B cell (primary cell): ENCODE results near the gene ZDHHC11. TPM values are rescaled to one million over a fixed set of nuclear protein-coding genes. Genes with fewer than 3 reads are reported as not detected.

Experiments used
- ATAC-seq: fragments of 200-7000 bp; cut with Tn5 transposase; one replicate; pipeline ENCODE4 v1.10.0; 2021; ENCODE audit warnings: low read depth, mild to moderate bottlenecking, moderate number of reproducible peaks, moderate library complexity
- CTCF ChIA-PET: fragments of 350-600 bp; sonication (Branson Sonifier 250); formaldehyde crosslinking; loops from one replicate; lab custom pipeline; 2021; ENCODE audit warnings: antibody characterized with exemption, inconsistent platforms; lab: Charles Lee
- POLR2A ChIA-PET: fragments of 350-600 bp; sonication (Branson Sonifier 250); formaldehyde crosslinking; loops from one replicate; lab custom pipeline; 2021; ENCODE audit warnings: antibody characterized with exemption; lab: Charles Lee
- DNase-seq: peaks from one replicate; pipeline ENCODE4 v3.0.0; 2013
- H2AFZ ChIP-seq: 2 replicates; pipeline ENCODE4 v1.6.1; 2012; ENCODE audit warnings: mild to moderate bottlenecking, low read depth, low read length; ENCODE audit not compliant: insufficient read depth, poor library complexity, severe bottlenecking
- H3K27ac ChIP-seq, 2 donors: 1 replicate in 1 of 2; 2 replicates in 1 of 2; pipeline ENCODE4 v1.5.1; 2012 to 2013; ENCODE audit warnings: low read length in 2 of 2, mild to moderate bottlenecking in 2 of 2, moderate library complexity in 1 of 2
- H3K27me3 ChIP-seq, 4 experiments: fragments of 200-600 bp in 1 of 4; sonication (generic) in 1 of 4; replicated peaks in 1 of 4; 1 replicate in 2 of 4; 2 replicates in 2 of 4; pipeline versions ENCODE4 v1.6.1 to v1.7.0; 2013 to 2016; ENCODE audit warnings: low read length in 3 of 4, mild to moderate bottlenecking in 2 of 4, mixed read lengths in 1 of 4, moderate library complexity in 1 of 4; ENCODE audit not compliant: insufficient read depth in 4 of 4, control insufficient read depth in 3 of 4; ENCODE audit errors: control extremely low read depth in 1 of 4
- H3K36me3 ChIP-seq, 2 experiments: replicated peaks in 1 of 2; 1 replicate in 1 of 2; 2 replicates in 1 of 2; pipeline versions ENCODE4 v1.6.1 to v1.7.1; 2013; ENCODE audit warnings: low read length in 1 of 2; ENCODE audit not compliant: insufficient read depth in 2 of 2, control insufficient read depth in 1 of 2; ENCODE audit errors: control extremely low read depth in 1 of 2, extremely low read depth in 1 of 2
- H3K4me1 ChIP-seq, 2 donors: fragments of 200-600 bp in 1 of 2; sonication (generic) in 1 of 2; 1 replicate in 1 of 2; 2 replicates in 1 of 2; pipeline versions ENCODE4 v1.5.1 to v1.6.1; 2013 to 2017; ENCODE audit warnings: low read length in 2 of 2; ENCODE audit not compliant: control insufficient read depth in 2 of 2, insufficient read depth in 2 of 2
- H3K4me2 ChIP-seq: replicated peaks from 2 replicates; pipeline ENCODE3; 2012; ENCODE audit warnings: mild to moderate bottlenecking, low read depth, low read length; ENCODE audit not compliant: poor library complexity, severe bottlenecking
- H3K4me3 ChIP-seq, 5 experiments: fragments of 200-600 bp in 1 of 5; sonication (generic) in 1 of 5; 1 replicate in 3 of 5; 2 replicates in 2 of 5; pipeline versions ENCODE4 v1.5.1 to v1.7.0; 2011 to 2016; ENCODE audit warnings: low read length in 4 of 5, mild to moderate bottlenecking in 4 of 5, low read depth in 2 of 5, control low read depth in 1 of 5, moderate library complexity in 1 of 5; ENCODE audit not compliant: insufficient read depth in 1 of 5; ENCODE audit errors: control extremely low read depth in 1 of 5, extremely low read depth in 1 of 5
- H3K79me2 ChIP-seq: fragments of 200-600 bp; sonication (generic); one replicate; pipeline ENCODE4 v1.6.0; 2016; ENCODE audit warnings: low read length; ENCODE audit not compliant: control insufficient read depth, insufficient read depth
- H3K9ac ChIP-seq: fragments of 200-600 bp; sonication (generic); 2 replicates; pipeline ENCODE4 v1.6.1; 2017; ENCODE audit warnings: mild to moderate bottlenecking, low read length, moderate library complexity
- H3K9me3 ChIP-seq, 3 donors: one replicate each; pipeline versions ENCODE4 v1.6.1 to v1.7.1; 2013; ENCODE audit warnings: low read length in 2 of 3; ENCODE audit not compliant: control insufficient read depth in 2 of 3, insufficient read depth in 1 of 3; ENCODE audit errors: control extremely low read depth in 1 of 3
- H4K20me1 ChIP-seq: 2 replicates; pipeline ENCODE4 v1.6.0; 2012; ENCODE audit warnings: mild to moderate bottlenecking, low read length; ENCODE audit not compliant: insufficient read depth, control insufficient read depth, poor library complexity, severe bottlenecking
- H3K27ac Mint-ChIP-seq: one replicate; pipeline ENCODE4 v1.8.0; 2021; ENCODE audit warnings: mixed read lengths
- H3K27me3 Mint-ChIP-seq: one replicate; pipeline ENCODE4 v1.8.0; 2021; ENCODE audit warnings: mixed read lengths
- H3K4me1 Mint-ChIP-seq: one replicate; pipeline ENCODE4 v1.8.0; 2021; ENCODE audit warnings: mixed read lengths
- H3K4me3 Mint-ChIP-seq: one replicate; pipeline ENCODE4 v1.8.0; 2021; ENCODE audit warnings: mixed read lengths
- H3K9me3 Mint-ChIP-seq: one replicate; pipeline ENCODE4 v1.8.0; 2022; ENCODE audit warnings: mixed read lengths; ENCODE audit not compliant: insufficient read depth
- CTCF ChIP-seq: fragments of 200-600 bp; IDR thresholded peaks from one replicate; pipeline ENCODE4 v1.8.0; 2022; ENCODE audit warnings: antibody characterized with exemption, mild to moderate bottlenecking
- EZH2 ChIP-seq: IDR thresholded peaks from 2 replicates; pipeline ENCODE4 v1.6.1; 2012; ENCODE audit warnings: borderline replicate concordance, low read depth, mild to moderate bottlenecking, moderate library complexity, low read length; ENCODE audit not compliant: insufficient read depth, poor library complexity, severe bottlenecking
- WGBS: methylation state at CpG from one replicate; pipeline ENCODE4 v1.1.5; 2013; ENCODE audit warnings: missing lambda C conversion rate; ENCODE audit not compliant: insufficient coverage; 5-methylcytosine and 5-hydroxymethylcytosine counted together
- intact Hi-C: fragments of 100-400 bp; cut with micrococcal nuclease; formaldehyde crosslinking; loops from one replicate; pipeline ENCODE4 v1.10.0; 2022
- polyA plus RNA-seq: library from polyadenylated mRNA; depleted of rRNA; stranded (reverse); fragments of >200 nt; gene quantifications from 2 replicates; pipeline ENCODE4 v1.2.3, GENCODE V29; 2012
- total RNA-seq, 2 donors: library from RNA; stranded (reverse); fragments of 120-200 nt in 1 of 2; gene quantifications; 1 replicate in 1 of 2; 2 replicates in 1 of 2; pipeline versions ENCODE4 v1.2.3 to v1.2.4, GENCODE V29; 2013 to 2022

Gene ZDHHC11
- total and polyA plus RNA-seq, 2 donors (not counting 1 experiment from before 2014, with no cell fraction given) = 0.69 to 3.0 TPM

- DNase-seq (no peak), ATAC-seq (no peak)
- H3K4me1 Mint-ChIP-seq = no peaks in the 10 kb centered on the region
- Histone ChIP-seq H3K36me3 (peaks cover 0 to 42% of the 10 kb centered on the region in 2 experiments), H3K4me1 (no peaks in the 10 kb centered on the region), H3K27me3 (no peaks in the 10 kb centered on the region), H3K4me3 (no peak overlapping the region), H3K4me2 (no peak overlapping the region), H3K9ac (no peak overlapping the region), H3K27ac (no peak overlapping the region), H2AFZ (no peak overlapping the region), H4K20me1 (no peaks in the 10 kb centered on the region), H3K9me3 (no peaks in the 10 kb centered on the region), H3K79me2 (no peaks in the 10 kb centered on the region)
- ChIA-PET CTCF (no interaction called here), POLR2A (no interaction called here)
- no peak overlapping the region for H3K4me3 Mint-ChIP-seq
- no peak for TF ChIP-seq CTCF
- TF ChIP-seq EZH2 = no peak
- intact Hi-C loops = no loop called here
- WGBS = 90% methylated on average over 22 of the region's 22 CpGs
- no peaks in the 10 kb centered on the region for H3K9me3 Mint-ChIP-seq
- no peaks in the 10 kb centered on the region for H3K27me3 Mint-ChIP-seq
- H3K27ac Mint-ChIP-seq = no peak overlapping the region
Observed at GRCh38 chr5:861442-862366, 10.9 kb upstream of the ZDHHC11 start.

GRCh38 chr5:860506-861150 lies 9.8 kb upstream of the ZDHHC11 start:
- WGBS = 88% methylated on average over 10 of the region's 15 CpGs
- ATAC-seq = no peak
- Histone ChIP-seq H3K27ac (no peak overlapping the region), H2AFZ (no peak overlapping the region), H3K27me3 (no peaks in the 10 kb centered on the region), H3K4me3 (no peak overlapping the region), H3K4me1 (no peaks in the 10 kb centered on the region), H3K36me3 (peaks cover 0 to 34% of the 10 kb centered on the region in 2 experiments), H4K20me1 (no peaks in the 10 kb centered on the region), H3K4me2 (no peak overlapping the region), H3K9me3 (no peaks in the 10 kb centered on the region), H3K9ac (no peak overlapping the region), H3K79me2 (no peaks in the 10 kb centered on the region)
- POLR2A ChIA-PET = no interaction called here
- no peaks in the 10 kb centered on the region for H3K9me3 Mint-ChIP-seq
- DNase-seq = no peak
- TF ChIP-seq EZH2 (no peak), CTCF (no peak)
- H3K4me3 Mint-ChIP-seq = no peak overlapping the region
- intact Hi-C loops = no loop called here
- CTCF ChIA-PET = no interaction called here
- H3K27me3 Mint-ChIP-seq = no peaks in the 10 kb centered on the region
- no peaks in the 10 kb centered on the region for H3K4me1 Mint-ChIP-seq
- H3K27ac Mint-ChIP-seq = no peak overlapping the region
